ENCODE measurements around the gene APBA1. TPM values are rescaled to one million over a fixed set of nuclear protein-coding genes. Genes with fewer than 3 reads are reported as not detected.
A peak's percentile ranks its signal among the peaks of the same experiment; 100 is the strongest.

Gene APBA1
- total and polyA plus RNA-seq, 7 donors, result 0.23 to 4.2 (median 0.81) TPM

- Histone ChIP-seq H3K9me3 (no peaks in the 10 kb centered on the region), H3K4me3 (no peak overlapping the region), H3K27ac (no peak overlapping the region), H3K36me3 (ENCODE audit: insufficient read depth in 1 of 2, low read depth in 1 of 2) (no peaks in the 10 kb centered on the region), H3K4me1 (no peaks in the 10 kb centered on the region), H3K27me3 (ENCODE audit: insufficient read depth in 3 of 3, low read length in 2 of 3) (no peaks in the 10 kb centered on the region)
- DNase-seq, result no peak
- 61 to 76% (median 68%) methylated on average over 17 of the region's 17 CpGs for WGBS, 3 donors
- ATAC-seq, result no peak
- no peak for TF ChIP-seq CTCF (IDR thresholded peaks at IDR 0.05)
- intact Hi-C loops (cut with DNase I), result loop anchor here in 1 of 2 donors (2.0 kb wide), 1 partner anchor 124 kb away; no protein-coding TSS in a partner anchor
These were observed 246.9 kb downstream of the APBA1 start for GRCh38 chr9:69425136-69425801.

- no peaks in the 10 kb centered on the region for H3K4me1 ChIP-seq
- H3K27ac ChIP-seq, result no peak overlapping the region
- no peaks in the 10 kb centered on the region for H3K36me3 ChIP-seq (ENCODE audit: insufficient read depth in 1 of 2, low read depth in 1 of 2)
- intact Hi-C loops (cut with DNase I), result loop anchor here (2.0 to 5.0 kb wide), 6 partner anchors 75 to 495 kb away; partner anchors contain the start of gene APBA1 (in 1 of the 2)
- no peaks in the 10 kb centered on the region for H3K9me3 ChIP-seq
- H3K27me3 ChIP-seq (ENCODE audit: insufficient read depth in 3 of 3, low read length in 2 of 3), result no peaks in the 10 kb centered on the region
- DNase-seq (peak; percentile 37 to 67), ATAC-seq (peak; percentile 83 to 97 (median 87))
- TF ChIP-seq CTCF (IDR thresholded peaks at IDR 0.05), result peak; percentile 78
- WGBS, 3 donors, result 56 to 61% (median 58%) methylated on average over 16 of the region's 16 CpGs
- no peak overlapping the region for H3K4me3 ChIP-seq
These were observed 250.0 kb downstream of the APBA1 start for GRCh38 chr9:69421908-69422801.

- no peak overlapping the region for H3K4me3 ChIP-seq
- no peaks in the 10 kb centered on the region for H3K27me3 ChIP-seq (ENCODE audit: insufficient read depth in 3 of 3, low read length in 2 of 3)
- no peaks in the 10 kb centered on the region for H3K4me1 ChIP-seq
- H3K9me3 ChIP-seq, result no peaks in the 10 kb centered on the region
- WGBS, 3 donors, result 79 to 93% (median 93%) methylated on average over 9 to 10 of the region's 10 CpGs
- TF ChIP-seq CTCF (IDR thresholded peaks at IDR 0.05), result no peak
- H3K36me3 ChIP-seq (ENCODE audit: insufficient read depth in 1 of 2, low read depth in 1 of 2), result no peaks in the 10 kb centered on the region
- ATAC-seq, result no peak
- intact Hi-C loops (cut with DNase I), result loop anchor here (2.0 to 5.0 kb wide), 5 partner anchors 77 to 497 kb away; partner anchors contain the start of gene APBA1 (in 1 of the 2)
- DNase-seq, result no peak
- no peak overlapping the region for H3K27ac ChIP-seq
These were observed 251.4 kb downstream of the APBA1 start for GRCh38 chr9:69420611-69421270.

- WGBS, 3 donors, result 10 to 13% (median 11%) methylated on average over 20 of the region's 20 CpGs
- ATAC-seq, result peak; percentile 99 to 100 (median 100)
These were observed 259.4 kb downstream of the APBA1 start for GRCh38 chr9:69412741-69413150.

More at GRCh38 chr9:69412741-69413150, 259.4 kb downstream of the APBA1 start:
- no peaks in the 10 kb centered on the region for H3K36me3 ChIP-seq (ENCODE audit: insufficient read depth in 1 of 2, low read depth in 1 of 2)
- DNase-seq, result peak; percentile 68 to 87
- intact Hi-C loops (cut with DNase I), result no loop called here
- no peaks in the 10 kb centered on the region for H3K27me3 ChIP-seq (ENCODE audit: insufficient read depth in 3 of 3, low read length in 2 of 3)
- peak; percentile 71 for TF ChIP-seq CTCF (IDR thresholded peaks at IDR 0.05)
- no peaks in the 10 kb centered on the region for H3K9me3 ChIP-seq
- H3K27ac ChIP-seq, result peak overlapping the region; percentile 4
- peak overlapping the region; percentile 59 for H3K4me3 ChIP-seq
- peaks cover 7% of the 10 kb centered on the region for H3K4me1 ChIP-seq

All from psoas muscle (tissue), 8 donors.